GM12801 (cell line): Measurements from ENCODE around the gene GAD1.

Source experiments
- TF ChIP-seq, protein P1 (sequence below): IDR thresholded peaks from one replicate; pipeline ENCODE4 v1.5.1; 2011; ENCODE audit warnings: control low read depth; ENCODE audit not compliant: insufficient read length; ENCODE audit errors: extremely low read depth

GAD1 gene

DNA sequence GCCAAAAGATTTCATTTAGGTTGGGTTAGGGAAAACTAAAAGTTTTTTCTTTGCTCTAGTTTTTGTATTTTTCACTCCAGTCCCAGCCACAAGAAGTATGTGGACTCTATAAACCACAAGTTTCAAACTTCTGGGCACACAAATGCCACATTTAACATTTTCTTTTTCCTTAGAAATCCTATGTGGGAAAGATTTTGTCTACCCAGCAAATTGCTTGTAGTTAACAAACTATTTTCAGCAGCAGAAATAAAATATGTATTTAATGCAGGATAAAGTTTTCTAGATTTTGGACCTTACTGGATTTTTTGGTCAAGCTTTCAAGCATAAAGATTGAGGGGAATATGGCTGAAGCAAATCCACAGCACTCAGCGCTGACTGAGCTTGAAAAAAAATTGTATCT, 37.4 kb upstream of the GAD1 start:
- TF ChIP-seq, protein P1, sequence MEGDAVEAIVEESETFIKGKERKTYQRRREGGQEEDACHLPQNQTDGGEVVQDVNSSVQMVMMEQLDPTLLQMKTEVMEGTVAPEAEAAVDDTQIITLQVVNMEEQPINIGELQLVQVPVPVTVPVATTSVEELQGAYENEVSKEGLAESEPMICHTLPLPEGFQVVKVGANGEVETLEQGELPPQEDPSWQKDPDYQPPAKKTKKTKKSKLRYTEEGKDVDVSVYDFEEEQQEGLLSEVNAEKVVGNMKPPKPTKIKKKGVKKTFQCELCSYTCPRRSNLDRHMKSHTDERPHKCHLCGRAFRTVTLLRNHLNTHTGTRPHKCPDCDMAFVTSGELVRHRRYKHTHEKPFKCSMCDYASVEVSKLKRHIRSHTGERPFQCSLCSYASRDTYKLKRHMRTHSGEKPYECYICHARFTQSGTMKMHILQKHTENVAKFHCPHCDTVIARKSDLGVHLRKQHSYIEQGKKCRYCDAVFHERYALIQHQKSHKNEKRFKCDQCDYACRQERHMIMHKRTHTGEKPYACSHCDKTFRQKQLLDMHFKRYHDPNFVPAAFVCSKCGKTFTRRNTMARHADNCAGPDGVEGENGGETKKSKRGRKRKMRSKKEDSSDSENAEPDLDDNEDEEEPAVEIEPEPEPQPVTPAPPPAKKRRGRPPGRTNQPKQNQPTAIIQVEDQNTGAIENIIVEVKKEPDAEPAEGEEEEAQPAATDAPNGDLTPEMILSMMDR: no peak

DNA sequence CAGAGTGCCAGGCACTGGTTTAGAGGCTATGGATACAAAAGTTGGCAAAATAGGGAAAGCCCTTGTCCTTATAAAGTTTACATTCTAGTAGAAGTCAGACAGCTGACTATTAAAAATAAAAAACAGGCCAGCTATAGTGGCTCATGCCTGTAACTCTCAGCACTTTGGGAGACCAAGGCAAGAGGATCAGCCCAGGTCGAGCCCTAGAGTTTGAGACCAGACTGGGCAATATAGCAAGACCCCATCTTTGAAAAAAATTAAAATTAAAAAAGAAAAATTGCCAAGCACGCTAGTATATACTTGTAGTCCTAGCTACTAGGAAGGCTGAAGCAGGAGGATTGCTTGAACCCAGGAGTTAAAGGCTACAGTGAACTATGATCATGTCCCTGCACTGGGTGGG, 34.0 kb upstream of the GAD1 start:
- TF ChIP-seq, protein P1: no peak

DNA sequence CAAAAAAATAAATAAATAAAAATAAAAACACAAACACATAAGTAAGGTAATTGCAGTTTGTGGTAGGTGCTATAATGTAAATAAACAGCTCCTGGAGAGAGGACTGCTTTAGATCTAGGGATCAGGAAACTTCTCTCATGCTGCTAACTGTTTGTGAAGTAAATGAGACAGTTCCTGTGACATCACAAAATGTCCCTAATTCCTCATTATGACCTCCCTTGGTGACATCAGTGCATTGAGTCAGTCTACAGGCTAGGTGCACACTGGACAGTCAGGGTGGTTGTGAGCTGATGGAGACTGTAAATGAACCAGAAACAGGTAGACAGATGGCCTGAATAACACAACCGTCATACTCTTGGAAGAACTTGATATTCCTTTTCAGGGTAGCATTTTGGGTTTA, 33.1 kb upstream of the GAD1 start:
- TF ChIP-seq, protein P1: no peak

DNA sequence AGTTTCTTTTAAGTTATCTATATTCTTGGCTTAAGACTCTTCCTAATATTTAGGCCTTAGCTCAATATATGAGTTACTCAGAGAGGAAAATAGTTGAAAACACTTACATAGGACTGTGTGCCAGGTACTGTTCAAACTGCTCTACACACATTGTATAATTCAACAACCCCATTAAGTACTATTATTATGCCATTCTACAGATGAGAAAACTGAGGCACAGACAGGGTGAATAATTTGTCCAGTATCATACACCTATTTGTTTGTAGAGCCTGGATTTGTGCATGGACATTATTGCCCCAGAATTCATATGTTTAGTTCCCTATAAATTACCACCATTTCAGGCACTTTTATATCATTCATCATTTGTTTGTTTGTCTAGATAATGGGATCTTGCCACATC, 17.7 kb upstream of the GAD1 start:
- TF ChIP-seq, protein P1: no peak

DNA sequence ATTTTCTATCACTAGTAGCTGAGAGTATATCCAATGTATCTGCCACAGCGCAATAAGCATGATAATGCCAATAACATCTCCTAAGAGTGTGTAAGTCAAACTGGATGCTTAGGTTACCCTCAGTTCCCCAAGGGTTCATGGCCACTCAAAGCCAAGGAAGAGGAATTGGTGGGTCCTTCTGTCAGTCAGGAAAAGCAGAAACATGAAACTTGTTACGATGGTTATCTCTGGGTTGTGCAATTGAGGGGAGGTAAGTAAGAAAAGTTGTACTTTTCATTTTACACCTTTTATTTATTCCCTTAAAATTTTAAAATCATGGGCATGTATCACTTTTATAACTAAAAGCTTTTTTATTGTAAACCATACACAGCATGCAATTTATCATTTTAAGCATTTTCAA, 10.1 kb upstream of the GAD1 start:
- TF ChIP-seq, protein P1: no peak

DNA sequence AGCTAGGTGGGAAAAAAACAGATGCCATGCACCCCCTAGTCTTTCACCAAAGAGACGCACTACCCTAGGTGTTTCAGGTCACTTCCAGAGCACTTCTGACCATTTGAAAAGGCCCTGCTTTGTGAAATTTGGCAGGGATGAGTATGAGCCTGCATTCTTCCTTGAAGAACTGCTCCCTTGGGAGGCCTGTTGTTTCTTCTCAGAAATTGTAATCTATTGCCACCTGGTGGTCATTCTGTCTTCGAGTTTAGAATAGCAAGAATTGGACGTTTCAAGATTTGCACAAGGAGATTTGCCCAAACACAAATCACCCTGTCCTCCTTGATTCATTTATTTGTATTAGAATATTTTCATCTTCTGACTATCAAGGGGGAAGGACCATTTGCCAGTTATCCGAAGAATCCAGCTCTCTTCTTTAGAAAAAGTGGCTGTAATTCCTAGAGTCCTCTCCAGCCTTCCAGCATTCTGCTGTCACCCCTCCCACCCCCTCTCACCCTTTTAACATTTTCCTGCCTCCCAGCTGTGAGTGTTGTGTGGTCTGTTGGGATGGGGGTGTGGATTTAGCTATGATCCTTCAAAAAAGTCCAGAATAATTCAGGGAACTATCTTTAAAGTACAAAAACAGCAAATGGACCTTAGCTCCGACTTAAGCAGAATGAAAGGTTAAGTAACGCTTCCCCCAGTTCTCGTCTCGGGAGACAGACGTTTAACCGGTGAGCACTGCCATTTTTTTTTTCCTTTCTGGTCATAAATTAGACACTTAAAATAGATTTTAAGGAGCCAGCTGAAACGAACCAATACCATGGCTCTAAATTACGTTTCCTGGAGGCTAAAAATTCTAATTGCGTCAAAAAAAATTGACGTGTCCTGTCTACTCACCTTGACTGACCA, 3.7 kb upstream of the GAD1 start:
- TF ChIP-seq, protein P1: no peak

DNA sequence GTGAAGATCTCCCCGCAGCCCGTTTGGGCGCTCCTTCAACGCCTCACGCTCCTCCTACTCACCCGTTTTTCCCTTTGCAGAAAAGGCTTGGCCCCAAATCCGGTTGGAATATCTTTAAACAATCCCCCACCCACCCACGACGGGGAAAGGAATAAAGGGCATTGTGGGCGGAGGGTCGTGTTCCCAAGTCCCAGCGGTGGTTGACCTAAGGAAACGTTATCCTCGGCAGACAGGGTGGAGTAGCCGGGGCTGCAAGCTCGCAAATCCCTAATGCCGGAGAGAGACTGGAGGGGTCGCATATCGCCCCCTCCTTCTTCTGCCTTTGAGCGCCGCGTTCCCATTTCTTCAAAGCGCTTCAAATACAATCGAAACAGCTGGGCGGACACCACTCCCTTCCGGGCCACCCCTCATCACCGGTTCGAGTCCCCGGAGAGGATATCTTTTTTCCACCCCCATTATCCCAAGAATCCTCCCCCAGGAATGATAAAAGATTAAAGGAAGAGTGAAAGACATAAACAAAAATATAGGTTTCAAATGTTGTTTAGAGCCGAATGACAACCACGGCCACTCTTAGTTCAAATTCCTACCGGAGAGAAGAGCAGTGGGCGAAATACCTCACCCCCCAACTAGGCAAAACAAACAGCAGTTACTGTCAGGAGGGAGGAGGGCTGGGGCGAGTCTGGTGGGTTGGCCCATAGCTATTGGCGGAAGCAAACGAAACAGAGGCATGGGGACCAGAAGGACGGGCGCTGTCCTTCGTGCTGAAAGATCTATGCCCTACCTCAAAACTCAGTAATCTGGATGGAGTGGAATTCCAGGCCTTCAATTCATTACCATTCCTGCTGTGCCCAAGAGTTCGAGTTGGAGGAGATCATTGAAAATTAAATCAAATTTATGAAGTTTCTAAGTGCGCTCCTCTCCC, 2.8 kb upstream of the GAD1 start:
- TF ChIP-seq, protein P1: no peak
